Spleen (tissue), 7 donors: ENCODE results near the gene ETNK2.

Experiments
- POLR2A ChIP-seq, 3 donors: fragments of 450-650 bp; IDR thresholded peaks; one replicate each; pipeline ENCODE4 v1.5.1; 2017; ENCODE audit warnings: antibody characterized with exemption in 3 of 3, mild to moderate bottlenecking in 1 of 3
- POLR2AphosphoS5 ChIP-seq, 3 donors: sonication (generic); formaldehyde crosslinking; IDR thresholded peaks; one replicate each; pipeline ENCODE4 v1.5.1; 2017; ENCODE audit warnings: antibody characterized with exemption in 3 of 3
- TF ChIP-seq, protein P1 (sequence below), 11 experiments: fragments of 200-600 bp in 7 of 11; fragments of 450-650 bp in 4 of 11; sonication (generic) in 4 of 11; IDR thresholded peaks in 8 of 11; conservative IDR thresholded peaks in 3 of 11; 1 replicate in 7 of 11; 2 replicates in 4 of 11; pipeline versions ENCODE4 v1.4.0 to v1.8.0; 2016 to 2021; ENCODE audit warnings: antibody characterized with exemption in 11 of 11, inconsistent platforms in 4 of 11, mild to moderate bottlenecking in 1 of 11
- donor health status: DM: no; HTN: no; CAD: no; lungs with moderate emphysema.
- donor health status: DM: no; HTN: no; CAD: no.
- donor health status: DM: no; HTN: no; CAD: no.

DNA sequence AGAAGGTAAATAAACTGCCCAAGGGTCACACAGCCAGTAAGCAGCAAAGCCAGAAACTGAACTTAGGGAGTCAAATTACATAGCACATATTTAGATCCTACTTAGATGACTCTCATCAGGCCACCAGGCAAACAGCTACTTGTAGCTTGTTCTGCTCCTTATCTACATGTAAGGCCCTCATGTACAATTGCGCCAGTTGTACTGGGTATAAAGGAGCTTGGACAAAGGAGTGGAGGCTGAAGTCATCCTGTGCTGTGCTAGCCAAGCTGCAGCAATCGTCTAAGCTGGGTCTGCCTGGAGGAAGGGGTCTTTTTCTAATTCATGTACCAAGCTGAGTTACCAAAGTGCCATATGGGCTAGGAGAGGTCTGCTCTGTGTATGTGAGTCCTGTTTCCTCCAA lies 12.8 kb downstream of the ETNK2 start:
- TF ChIP-seq POLR2AphosphoS5 (IDR thresholded peaks at IDR 0.05) (no peak), POLR2A (IDR thresholded peaks at IDR 0.05) (no peak)
- TF ChIP-seq, protein P1, sequence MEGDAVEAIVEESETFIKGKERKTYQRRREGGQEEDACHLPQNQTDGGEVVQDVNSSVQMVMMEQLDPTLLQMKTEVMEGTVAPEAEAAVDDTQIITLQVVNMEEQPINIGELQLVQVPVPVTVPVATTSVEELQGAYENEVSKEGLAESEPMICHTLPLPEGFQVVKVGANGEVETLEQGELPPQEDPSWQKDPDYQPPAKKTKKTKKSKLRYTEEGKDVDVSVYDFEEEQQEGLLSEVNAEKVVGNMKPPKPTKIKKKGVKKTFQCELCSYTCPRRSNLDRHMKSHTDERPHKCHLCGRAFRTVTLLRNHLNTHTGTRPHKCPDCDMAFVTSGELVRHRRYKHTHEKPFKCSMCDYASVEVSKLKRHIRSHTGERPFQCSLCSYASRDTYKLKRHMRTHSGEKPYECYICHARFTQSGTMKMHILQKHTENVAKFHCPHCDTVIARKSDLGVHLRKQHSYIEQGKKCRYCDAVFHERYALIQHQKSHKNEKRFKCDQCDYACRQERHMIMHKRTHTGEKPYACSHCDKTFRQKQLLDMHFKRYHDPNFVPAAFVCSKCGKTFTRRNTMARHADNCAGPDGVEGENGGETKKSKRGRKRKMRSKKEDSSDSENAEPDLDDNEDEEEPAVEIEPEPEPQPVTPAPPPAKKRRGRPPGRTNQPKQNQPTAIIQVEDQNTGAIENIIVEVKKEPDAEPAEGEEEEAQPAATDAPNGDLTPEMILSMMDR (IDR thresholded peaks at IDR 0.05 in 8 of 11, conservative IDR thresholded peaks at IDR 0.05 in 3 of 11) = no peak
